Endothelial cell (in vitro differentiated cells): Measurements from ENCODE around the gene RCOR3. TPM values are rescaled to one million over a fixed set of nuclear protein-coding genes. Genes with fewer than 3 reads are reported as not detected.

ENCODE experiments used
- DNase-seq: peaks from one replicate; pipeline ENCODE4 v3.0.0; 2021; ENCODE audit warnings: low spot score
- H3K27ac Mint-ChIP-seq: one replicate; pipeline ENCODE4 v1.8.0; 2021; ENCODE audit warnings: mixed read lengths, inconsistent platforms; ENCODE audit not compliant: unreplicated experiment
- H3K27me3 Mint-ChIP-seq: one replicate; pipeline ENCODE4 v1.8.0; 2021; ENCODE audit warnings: mild to moderate bottlenecking, moderate library complexity, mixed read lengths, inconsistent platforms; ENCODE audit not compliant: unreplicated experiment
- H3K36me3 Mint-ChIP-seq: one replicate; pipeline ENCODE4 v1.8.0; 2021; ENCODE audit warnings: mild to moderate bottlenecking, low read depth, mixed read lengths, inconsistent platforms; ENCODE audit not compliant: unreplicated experiment
- H3K4me1 Mint-ChIP-seq: one replicate; pipeline ENCODE4 v1.8.0; 2021; ENCODE audit warnings: mild to moderate bottlenecking, mixed read lengths, inconsistent platforms; ENCODE audit not compliant: unreplicated experiment
- H3K4me3 Mint-ChIP-seq: one replicate; pipeline ENCODE4 v1.8.0; 2021; ENCODE audit warnings: mild to moderate bottlenecking, mixed read lengths, inconsistent platforms; ENCODE audit not compliant: unreplicated experiment
- H3K9me3 Mint-ChIP-seq: one replicate; pipeline ENCODE4 v1.8.0; 2021; ENCODE audit warnings: mixed read lengths, inconsistent platforms; ENCODE audit not compliant: unreplicated experiment
- CTCF ChIP-seq: fragments of 200-600 bp; sonication (generic); IDR thresholded peaks from one replicate; pipeline ENCODE4 v1.5.0; 2021; ENCODE audit warnings: antibody characterized with exemption; ENCODE audit not compliant: unreplicated experiment
- total RNA-seq: library from RNA; stranded (reverse); fragmentation: NEBNext Ultra II Directional; extraction: Animal tissue kit (Norgen Biotek cat#: 25700); gene quantifications from one replicate; pipeline ENCODE4 v1.2.1, GENCODE V29; 2021; ENCODE audit not compliant: unreplicated experiment

RCOR3 gene
- total RNA-seq, 1 donor from 2014 or later, result 39.6 TPM

- Mint-ChIP-seq H3K36me3 (peaks cover 10% of the 10 kb centered on the region), H3K9me3 (no peaks in the 10 kb centered on the region), H3K27me3 (peaks cover 14% of the 10 kb centered on the region), H3K4me1 (peaks cover 38% of the 10 kb centered on the region), H3K4me3 (no peak overlapping the region), H3K27ac (no peak overlapping the region)
- no peak for DNase-seq
- TF ChIP-seq CTCF, result no peak
Measured at GRCh38 chr1:211331011-211331709, 72.0 kb downstream of the RCOR3 start.

DNA sequence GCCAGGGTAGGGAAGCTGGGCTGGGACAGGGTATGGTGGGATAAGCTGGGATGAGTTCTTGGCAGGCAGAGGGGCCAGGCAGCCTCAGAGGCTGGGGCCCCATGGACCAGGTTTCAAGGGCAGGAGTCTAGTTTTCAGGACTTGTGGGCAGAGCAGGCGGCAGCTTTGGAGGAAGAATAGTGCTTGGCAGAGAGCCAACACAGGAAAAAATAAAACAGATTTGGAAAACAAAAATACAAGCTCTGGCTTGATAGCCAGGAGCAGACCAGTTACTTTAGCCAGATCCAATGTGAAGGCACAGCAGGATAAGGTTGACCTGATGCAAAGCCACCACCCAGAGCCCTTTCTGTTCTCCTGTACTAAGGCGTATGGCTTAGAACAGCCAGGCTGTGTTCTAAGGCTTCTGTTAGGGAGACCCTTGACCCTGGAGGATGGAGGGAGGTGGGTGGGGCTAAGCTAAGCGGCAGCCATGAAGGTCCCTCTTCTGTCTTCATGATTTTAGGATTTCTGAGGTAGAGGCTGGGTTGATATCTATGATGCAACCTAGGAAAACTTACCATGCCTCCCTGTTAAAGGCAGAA, 73.0 kb downstream of the RCOR3 start:
- DNase-seq, result no peak
- no peak overlapping the region for H3K27ac Mint-ChIP-seq
- peaks cover 7% of the 10 kb centered on the region for H3K36me3 Mint-ChIP-seq
- peaks cover 11% of the 10 kb centered on the region for H3K27me3 Mint-ChIP-seq
- TF ChIP-seq CTCF, result no peak
- no peak overlapping the region for H3K4me3 Mint-ChIP-seq
- peaks cover 45% of the 10 kb centered on the region for H3K4me1 Mint-ChIP-seq
- no peaks in the 10 kb centered on the region for H3K9me3 Mint-ChIP-seq

DNA sequence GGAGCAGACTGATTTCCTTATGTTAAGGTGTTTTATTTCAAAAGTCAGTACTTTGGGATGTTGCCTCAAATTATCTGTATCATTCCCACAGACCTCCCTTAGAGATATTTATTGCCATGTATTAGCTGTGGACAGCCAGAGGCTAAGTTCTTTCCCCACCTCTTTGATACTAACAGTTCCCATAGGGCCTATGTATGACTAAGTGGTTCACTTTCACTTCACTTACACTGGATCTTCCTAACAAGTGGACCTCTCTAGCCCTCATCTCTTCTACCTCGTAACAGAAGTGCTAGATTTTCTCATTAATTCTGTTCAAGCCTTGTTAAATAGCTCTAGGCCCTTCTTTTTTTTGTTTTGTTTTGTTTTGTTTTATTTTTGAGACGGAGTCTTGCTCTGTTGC, 73.7 kb downstream of the RCOR3 start:
- Mint-ChIP-seq H3K4me3 (no peak overlapping the region), H3K4me1 (peaks cover 51% of the 10 kb centered on the region), H3K27ac (no peak overlapping the region), H3K9me3 (no peaks in the 10 kb centered on the region), H3K27me3 (peaks cover 6% of the 10 kb centered on the region), H3K36me3 (peaks cover 7% of the 10 kb centered on the region)
- DNase-seq, result no peak
- no peak for TF ChIP-seq CTCF

DNA sequence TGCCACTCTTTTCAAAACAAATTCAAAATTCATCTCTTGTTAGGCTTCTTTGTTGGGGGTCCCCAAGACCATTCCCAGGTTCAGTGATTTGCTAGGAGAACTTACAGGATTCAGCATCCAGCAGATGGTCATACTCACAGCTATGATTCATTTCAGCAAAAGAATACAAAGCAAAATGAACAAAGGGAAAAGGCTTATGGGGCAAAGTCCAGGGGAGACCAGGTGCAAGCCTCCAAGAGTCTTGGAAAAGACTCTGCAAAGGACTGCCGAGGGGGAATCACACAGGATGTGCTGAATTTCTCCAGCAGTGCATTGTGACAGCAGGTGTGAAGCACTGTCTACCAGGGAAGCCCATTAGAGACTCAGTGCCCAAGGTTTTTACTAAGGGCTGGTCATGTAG, 74.7 kb downstream of the RCOR3 start:
- H3K4me1 Mint-ChIP-seq, result peaks cover 47% of the 10 kb centered on the region

More for the DNA sequence above, 74.7 kb downstream of the RCOR3 start:
- peaks cover 4% of the 10 kb centered on the region for H3K36me3 Mint-ChIP-seq
- TF ChIP-seq CTCF, result no peak
- no peak overlapping the region for H3K27ac Mint-ChIP-seq
- DNase-seq, result no peak
- H3K4me3 Mint-ChIP-seq, result no peak overlapping the region
- H3K9me3 Mint-ChIP-seq, result no peaks in the 10 kb centered on the region
- H3K27me3 Mint-ChIP-seq, result peaks cover 6% of the 10 kb centered on the region
